Stimulated activated CD4-positive, alpha-beta T cell treated with anti-CD3 and anti-CD28 coated beads, Interleukin-1b, Interleukin-23, amount 100 ng/mL, for 48 hours (primary cell): ENCODE data around the gene GADD45A.

Experiments used
- DNase-seq: peaks from one replicate; pipeline ENCODE4 v3.0.0-alpha.2; 2020

The GADD45A gene

GRCh38 chr1:67690018-67690363 lies 5.0 kb downstream of the GADD45A start:
- DNase-seq: no peak

- no peak for DNase-seq
These were observed 5.4 kb downstream of the GADD45A start for GRCh38 chr1:67690411-67690810.

DNA sequence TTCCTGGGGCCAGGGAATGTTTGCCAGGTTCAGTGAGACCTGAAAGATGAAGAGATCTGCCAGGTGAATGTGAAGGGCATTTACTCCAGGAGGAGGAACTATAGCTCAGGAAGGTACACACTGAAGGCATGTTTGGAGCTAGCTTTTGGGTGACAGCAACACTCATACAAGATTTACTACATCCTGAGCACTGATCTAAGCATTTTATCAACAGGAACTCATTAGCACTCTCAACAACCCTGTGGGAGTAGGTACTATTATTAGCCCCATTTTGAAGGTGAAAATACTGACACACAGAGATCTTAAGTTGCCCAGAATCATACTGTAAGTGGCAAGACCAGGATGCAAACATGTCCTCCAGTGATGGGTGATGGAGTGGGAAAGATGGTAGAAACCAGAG lies 6.7 kb downstream of the GADD45A start:
- DNase-seq: no peak

DNA sequence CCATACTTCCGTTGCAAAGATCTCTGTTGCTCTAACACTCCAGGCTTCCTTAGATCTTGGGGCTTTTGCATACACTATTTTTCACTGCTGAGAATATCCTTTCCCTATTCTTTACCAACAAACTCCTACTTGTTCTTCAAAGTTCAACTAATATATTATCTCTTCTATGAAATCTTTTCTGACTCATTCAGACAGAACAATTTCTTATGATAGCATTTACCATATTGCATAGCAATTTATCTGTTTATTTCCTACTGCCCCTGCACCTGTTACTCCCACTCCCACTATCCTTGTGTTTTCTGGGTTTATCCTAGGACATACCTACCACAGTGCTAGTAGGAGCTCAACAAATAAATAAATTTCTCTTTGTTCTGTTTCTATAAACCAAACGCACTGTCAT lies 11.0 kb downstream of the GADD45A start:
- DNase-seq: no peak

DNA sequence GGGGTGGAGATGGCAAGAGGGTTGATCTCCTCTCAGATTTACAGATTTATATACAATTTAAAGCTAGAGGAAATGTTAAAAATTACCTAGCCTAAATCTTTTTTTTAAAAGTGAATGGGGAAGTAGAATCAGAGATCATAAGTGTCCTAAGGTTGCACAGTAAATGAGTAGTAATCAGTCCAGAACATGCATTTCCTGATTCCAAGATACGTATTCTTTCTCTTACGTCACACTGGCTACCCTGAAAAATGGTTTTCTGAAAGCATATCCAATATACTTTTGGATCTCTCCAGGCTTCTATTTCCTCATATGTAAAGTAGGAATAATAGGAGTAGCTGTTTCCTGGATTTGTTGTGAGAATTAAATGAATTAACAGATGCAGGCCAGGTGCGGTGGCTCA lies 11.7 kb downstream of the GADD45A start:
- DNase-seq: no peak

GRCh38 chr1:67700220-67700619 lies 15.2 kb downstream of the GADD45A start:
- DNase-seq: no peak

DNA sequence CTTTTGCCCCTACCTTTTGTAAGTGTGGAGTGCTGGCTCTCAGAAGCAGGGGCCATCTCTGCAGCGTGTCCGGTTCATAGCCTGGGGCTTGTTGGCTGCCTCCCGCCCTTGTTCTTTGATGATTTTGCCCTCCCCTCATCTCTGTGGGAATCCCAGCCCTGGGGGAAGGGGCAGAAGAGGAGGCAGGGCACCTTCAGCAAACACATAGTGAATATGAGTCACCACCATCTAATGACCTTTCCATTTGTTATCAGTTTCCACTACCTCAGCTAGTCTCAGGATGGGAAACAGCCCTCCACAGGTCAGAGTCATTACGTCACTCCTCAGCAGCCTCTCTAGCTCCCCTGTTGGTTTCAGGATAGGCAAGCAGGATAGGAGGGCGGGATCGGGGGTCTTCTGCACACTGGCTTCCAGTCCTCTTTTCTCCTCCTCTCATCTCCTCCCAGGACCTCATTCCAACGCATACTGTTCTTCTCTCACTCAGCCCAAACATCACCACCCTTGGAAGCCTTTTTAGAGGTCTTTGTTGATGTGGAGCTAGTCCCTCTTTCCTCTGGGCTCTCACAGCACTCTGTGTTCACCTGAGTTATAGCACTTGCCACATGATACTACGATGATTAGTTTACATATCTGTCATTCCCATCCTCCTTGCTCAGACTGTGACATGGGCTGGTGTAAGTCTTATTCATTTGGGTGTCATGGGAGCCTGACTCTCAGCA lies 15.8 kb downstream of the GADD45A start:
- peak; percentile 15 for DNase-seq

DNA sequence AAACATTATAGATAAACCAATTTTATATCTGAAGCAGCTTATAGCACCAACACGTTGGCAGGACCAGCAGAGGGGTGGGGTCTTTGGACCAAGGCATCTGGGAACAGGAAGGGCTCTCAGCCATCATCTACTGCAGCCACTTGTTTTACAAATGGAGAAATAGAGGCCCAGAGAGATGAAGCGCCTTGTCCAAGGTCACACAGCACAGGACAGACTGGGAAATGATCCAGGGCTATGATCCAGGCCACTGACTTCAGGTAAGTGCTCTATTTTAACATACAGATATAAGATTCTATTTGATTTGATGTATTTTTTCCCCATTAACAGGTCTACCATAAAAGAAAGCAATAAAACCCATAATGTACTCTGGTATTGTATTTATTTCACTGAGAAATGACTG lies 16.9 kb downstream of the GADD45A start:
- no peak for DNase-seq

DNA sequence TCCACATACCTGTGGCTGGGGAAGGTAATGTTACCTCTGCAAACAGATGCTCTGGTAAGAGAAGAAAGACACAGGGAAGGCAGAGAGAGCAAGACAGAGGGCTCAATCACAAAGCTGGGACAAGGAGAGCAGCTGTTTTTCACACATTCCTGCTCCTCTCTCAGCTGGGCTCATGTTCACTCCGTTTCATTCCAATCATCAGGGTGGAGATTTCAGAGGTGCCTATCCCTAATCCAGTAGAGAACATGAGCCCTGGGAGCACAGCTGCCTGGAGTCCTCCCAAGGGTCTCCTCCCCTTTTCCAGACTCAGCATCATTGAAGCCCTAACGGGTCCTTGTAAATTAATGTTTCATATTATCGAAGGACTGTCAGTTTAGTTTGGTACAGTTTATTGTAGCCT lies 19.4 kb downstream of the GADD45A start:
- DNase-seq: no peak

DNA sequence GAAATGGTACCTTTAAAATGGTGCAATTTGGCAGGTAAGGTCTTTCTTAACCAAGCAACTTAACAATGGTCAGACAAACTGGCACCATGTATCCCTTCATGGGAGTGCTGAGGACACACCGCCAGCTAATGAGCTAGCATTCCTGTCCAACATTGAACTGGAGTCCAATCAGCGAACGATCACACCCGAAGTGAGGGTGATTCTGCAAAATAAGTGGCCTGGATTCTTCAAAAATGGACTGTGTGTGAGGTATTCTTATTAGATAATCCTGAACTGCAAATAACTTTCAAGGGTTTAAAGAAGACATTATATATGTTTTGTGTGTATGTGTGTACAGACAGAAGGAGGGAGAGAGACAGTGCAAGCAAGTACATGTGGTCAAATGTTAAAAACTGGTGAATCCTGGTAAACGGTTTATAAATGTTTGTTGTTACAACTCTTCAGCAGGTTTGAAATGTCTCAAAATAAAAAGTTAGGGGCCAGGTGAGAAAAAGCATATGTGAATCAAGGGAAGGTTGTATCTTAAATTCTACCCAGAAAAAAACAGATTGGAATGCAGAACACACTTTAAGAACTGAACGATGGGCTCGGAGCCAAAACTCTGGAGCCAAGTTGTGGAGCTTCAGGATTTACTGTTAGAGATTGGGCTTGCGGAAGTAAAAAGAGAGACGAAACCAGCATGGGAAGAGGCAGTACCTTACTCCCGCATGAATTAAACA lies 20.9 kb downstream of the GADD45A start:
- DNase-seq: no peak

DNA sequence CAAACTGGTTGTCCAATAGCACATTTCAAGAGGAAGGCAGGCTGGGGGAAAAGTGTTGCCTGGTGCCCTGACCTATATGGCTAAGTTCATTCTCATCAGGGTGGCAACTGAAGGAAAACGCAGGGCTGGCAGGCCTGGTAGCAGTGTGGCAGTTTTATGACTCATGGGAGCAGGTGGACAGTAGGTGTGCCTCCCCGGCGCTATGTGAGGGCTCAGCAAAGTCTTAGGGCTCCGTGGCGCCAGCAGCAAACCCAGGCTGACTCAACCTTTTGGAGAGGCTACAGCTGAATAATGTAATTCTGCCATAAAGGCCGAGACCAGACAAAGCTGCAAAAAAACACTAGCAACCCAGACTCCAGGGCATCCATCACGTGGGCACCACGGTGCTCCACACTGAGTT lies 23.6 kb downstream of the GADD45A start:
- no peak for DNase-seq

DNA sequence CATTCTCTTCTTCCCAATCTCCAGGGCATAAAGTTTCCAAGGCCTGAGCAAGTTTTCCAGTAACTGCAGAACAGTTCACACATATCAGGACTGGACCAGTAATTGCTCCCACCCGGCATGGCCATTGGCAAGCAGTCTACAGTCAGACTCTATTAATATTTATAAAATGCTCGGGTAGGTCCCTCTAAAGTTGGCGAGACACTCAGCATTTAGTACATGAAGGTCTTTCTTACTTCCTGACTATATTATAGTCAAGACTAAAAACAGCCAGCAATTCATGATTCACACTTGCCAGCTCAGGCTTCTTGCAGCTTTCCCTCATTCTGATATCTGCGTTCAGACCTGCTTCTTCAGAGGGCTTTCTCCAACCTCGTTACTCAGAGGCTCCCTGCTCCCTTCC lies 25.4 kb downstream of the GADD45A start:
- no peak for DNase-seq

DNA sequence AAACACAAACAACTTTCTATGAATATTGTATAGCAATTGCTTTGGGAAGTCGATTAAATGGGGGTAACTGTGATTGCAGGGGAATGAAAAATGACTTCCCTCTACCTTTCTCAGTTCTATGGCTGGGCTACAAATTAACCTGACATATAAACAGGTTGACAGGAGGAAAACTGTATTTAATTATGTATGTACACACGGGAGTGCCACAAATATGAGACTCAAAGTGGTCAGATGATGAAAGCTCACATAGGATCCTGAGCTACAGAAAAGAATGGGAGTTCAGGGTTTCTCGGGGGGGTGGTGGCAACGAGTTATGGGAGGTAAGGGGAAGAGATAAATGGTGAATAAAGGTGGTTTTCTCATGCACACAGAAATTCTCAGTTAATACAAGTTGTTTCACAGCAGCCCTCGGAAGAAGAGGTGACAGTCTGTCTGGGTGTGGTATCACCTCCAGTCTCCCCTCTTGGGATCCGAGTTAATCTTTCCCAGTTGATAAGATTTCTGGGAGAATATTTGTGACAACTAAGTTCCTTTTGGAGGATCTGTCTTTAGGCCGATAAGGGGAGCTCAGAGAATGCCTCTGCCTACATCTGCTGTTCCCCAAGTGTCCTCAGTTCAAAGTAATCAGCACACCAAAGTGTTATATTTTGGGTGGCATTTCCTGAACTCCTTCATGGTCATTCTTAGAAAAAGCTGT lies 26.3 kb downstream of the GADD45A start:
- DNase-seq: no peak

GRCh38 chr1:67711855-67712212 lies 26.8 kb downstream of the GADD45A start:
- no peak for DNase-seq

DNA sequence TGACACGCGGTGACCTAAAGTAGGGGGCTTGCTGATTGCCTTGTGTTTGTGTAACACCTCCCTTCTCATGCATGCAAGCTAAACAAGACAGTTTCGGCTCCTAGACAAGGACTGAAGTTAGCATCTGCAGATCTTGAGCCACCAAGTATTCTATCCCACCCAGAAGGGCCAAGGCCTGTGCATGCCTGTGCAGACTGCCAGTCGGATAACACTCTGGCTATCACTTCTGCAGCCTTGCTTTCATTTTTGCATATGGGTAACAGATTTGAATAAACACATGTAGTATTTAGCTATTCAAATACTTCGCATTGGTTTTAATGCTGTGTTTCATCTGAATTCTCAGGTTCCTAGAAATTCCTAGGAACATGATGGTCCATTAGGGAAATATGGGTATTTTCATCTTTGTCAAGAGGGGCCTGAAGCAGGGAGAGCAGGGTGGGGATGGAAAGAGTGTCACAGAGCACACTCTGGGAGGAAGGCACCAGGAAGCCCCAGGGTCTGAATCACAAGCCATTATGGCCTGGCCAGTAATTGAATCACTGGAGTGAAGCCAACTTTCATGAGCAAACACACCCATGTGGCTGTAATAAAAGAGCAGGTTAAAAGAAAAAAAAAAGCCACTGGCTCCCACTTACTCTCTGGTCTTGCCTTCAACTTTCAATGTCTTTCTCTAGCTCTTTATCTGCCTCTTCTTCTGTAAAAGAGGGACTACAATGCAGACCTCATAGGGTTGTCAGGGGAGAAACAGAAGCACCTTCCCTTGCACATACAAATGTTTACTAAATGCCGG lies 28.3 kb downstream of the GADD45A start:
- DNase-seq: no peak

- no peak for DNase-seq
These were observed 30.8 kb downstream of the GADD45A start for GRCh38 chr1:67715819-67716218.

DNA sequence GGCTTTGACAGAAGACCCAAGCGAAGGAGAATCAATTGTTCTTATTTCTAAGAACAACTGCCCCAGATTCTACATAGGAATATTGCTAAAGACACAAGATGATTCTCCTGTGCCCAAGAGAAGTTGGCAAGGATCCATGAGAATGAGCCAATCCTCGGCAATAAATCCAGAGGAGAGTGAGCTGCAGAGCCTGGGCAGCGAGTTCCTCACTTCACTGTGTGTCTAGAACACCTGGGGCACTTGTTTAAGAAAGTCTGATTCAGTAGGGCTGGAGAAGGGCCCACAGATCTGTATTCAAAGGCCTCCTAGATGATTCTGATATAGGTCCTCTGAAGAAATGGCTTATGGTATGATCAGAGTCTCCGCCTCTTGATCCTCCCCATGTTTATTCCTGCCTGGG lies 31.8 kb downstream of the GADD45A start:
- no peak for DNase-seq

- DNase-seq: no peak
These were observed 32.9 kb downstream of the GADD45A start for GRCh38 chr1:67717876-67718275.

DNA sequence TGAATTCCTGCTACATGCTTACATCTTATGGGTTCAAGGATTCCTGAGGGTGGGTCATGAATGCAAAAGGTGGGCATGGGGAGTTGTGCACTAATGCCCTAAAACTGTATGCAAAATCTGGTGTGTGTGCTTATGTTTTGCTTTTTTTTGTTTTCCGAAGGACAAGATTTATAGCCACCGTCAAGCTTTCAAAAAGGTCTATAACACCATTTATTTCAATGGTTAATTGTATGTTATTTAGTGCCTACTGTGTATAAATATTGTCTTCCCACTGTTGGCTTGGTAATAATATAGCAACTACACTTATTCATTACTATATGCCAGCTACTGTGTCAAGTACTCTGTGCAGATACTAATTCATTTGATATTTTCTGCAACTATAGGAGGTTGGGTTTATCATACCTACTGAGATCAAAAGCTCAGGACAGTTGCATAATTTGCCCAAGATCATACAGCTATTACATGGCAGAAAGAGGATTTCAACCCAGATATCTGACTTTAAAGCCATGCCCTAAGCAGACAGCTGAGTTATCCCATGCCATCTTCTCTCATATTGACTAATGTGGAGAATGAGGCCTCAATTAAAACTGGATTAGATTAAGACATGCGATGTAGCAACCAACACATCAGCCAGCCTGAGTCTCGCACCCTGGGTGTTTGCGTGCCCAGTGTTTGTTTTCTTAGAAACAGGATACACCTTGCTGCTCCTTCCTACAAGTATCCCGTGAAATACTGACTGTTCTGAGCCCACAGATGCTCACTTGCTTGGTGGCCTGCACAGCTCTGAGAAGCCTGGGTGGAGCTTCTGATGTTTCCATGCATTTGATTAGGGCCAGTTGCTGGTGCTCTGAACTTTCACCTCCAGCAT lies 34.6 kb downstream of the GADD45A start:
- DNase-seq: no peak

GRCh38 chr1:67721112-67721511 lies 36.1 kb downstream of the GADD45A start:
- no peak for DNase-seq

DNA sequence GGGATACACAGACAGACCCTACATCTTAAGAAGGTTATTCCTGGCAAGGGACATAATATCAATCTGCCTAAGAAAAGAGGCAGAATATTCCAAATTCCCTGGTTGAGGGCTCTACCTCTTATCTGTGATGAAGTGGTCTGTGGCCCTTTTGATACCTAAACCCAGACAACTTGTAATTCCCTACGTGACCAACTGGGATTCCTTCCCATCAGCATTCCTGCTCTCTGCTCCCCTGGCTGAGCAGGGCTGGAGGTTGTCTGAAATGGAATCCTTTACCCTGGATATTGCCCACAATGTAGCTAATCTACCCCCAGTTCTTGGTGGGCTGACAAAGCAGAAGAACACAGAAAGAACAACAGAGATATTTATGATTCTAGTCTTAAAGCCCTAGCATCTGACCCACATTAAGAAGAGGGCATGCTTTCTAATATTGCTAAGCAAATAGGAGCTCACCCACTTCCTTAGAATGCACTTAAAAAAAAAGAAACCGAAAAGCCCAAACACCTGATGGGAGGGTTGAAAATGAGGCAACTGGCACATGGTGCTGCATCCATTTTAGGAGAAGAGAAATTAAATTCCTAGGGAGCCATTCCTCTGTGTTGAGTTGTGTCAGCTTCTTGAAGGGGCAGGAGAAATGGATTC lies 36.8 kb downstream of the GADD45A start:
- DNase-seq: no peak
